Large intestine (tissue), 12 donors: ENCODE data around the gene APOL1. TPM values are rescaled to one million over a fixed set of nuclear protein-coding genes. Genes with fewer than 3 reads are reported as not detected.
"Not testable (repeated sequence)": the region's sequence is repeated elsewhere in the genome, so short reads cannot be mapped to it uniquely, and the experiment has no call there.

Source experiments
- DNase-seq, 2 donors: peaks; one replicate each; pipeline versions ENCODE4 v3.0.0 to v3.0.0-alpha.2; 2013
- H3K27ac ChIP-seq: one replicate; pipeline ENCODE4 v1.5.1; 2013; ENCODE audit warnings: low read length
- H3K27me3 ChIP-seq: 2 replicates; pipeline ENCODE4 v1.6.1; 2013; ENCODE audit warnings: low read length; ENCODE audit not compliant: control insufficient read depth, insufficient read depth
- H3K36me3 ChIP-seq: 2 replicates; pipeline ENCODE4 v1.6.1; 2013; ENCODE audit warnings: low read length; ENCODE audit not compliant: control insufficient read depth, insufficient read depth
- H3K4me1 ChIP-seq: one replicate; pipeline ENCODE4 v1.6.1; 2013; ENCODE audit warnings: low read length; ENCODE audit not compliant: control insufficient read depth, insufficient read depth
- H3K4me3 ChIP-seq: one replicate; pipeline ENCODE4 v1.5.1; 2013; ENCODE audit warnings: low read length
- H3K9me3 ChIP-seq: one replicate; pipeline ENCODE4 v1.6.1; 2013; ENCODE audit warnings: mild to moderate bottlenecking, low read depth, low read length, moderate library complexity; ENCODE audit not compliant: control insufficient read depth
- WGBS: methylation state at CpG from one replicate; pipeline ENCODE4 v1.1.5; 2013; ENCODE audit warnings: low lambda C conversion rate; ENCODE audit not compliant: insufficient coverage; 5-methylcytosine and 5-hydroxymethylcytosine counted together
- long read RNA-seq, 11 donors: transcript quantifications; one replicate each; lab custom pipeline, GENCODE V29; 2026
- polyA plus RNA-seq: library from polyadenylated mRNA; unstranded; fragments of 120-200 nt; gene quantifications from one replicate; pipeline ENCODE4 v1.2.1, GENCODE V29; 2013

APOL1 gene
- polyA plus RNA-seq, result 20.3 TPM
- long read RNA-seq, donor 1, partial matches to known transcripts, result 0 of 2 reads
- long read RNA-seq, donor 1, other reads (novel, unspliced or antisense), result 0 of 2 reads
- long read RNA-seq, donor 2, transcript APOL1-202 (6 exons, 2,918 nt), result major isoform, 5 of 10 reads
- long read RNA-seq, donor 2, partial matches to known transcripts, result 0 of 10 reads
- long read RNA-seq, donor 2, other reads (novel, unspliced or antisense), result 5 of 10 reads
- long read RNA-seq, donor 3, partial matches to known transcripts, result 0 of 2 reads
- long read RNA-seq, donor 3, other reads (novel, unspliced or antisense), result 0 of 2 reads
- long read RNA-seq, donor 4, result 0 reads
- long read RNA-seq, donor 5, partial matches to known transcripts, result 0 of 3 reads
- long read RNA-seq, donor 5, other reads (novel, unspliced or antisense), result 0 of 3 reads
- long read RNA-seq, donor 6, partial matches to known transcripts, result 0 of 1 reads
- long read RNA-seq, donor 6, other reads (novel, unspliced or antisense), result 0 of 1 reads
- long read RNA-seq, donor 7, partial matches to known transcripts, result 0 of 1 reads
- long read RNA-seq, donor 7, other reads (novel, unspliced or antisense), result 0 of 1 reads
- long read RNA-seq, donor 8, transcript APOL1-202 (6 exons, 2,918 nt), result major isoform, 5 of 5 reads
- long read RNA-seq, donor 8, partial matches to known transcripts, result 0 of 5 reads
- long read RNA-seq, donor 8, other reads (novel, unspliced or antisense), result 0 of 5 reads
- long read RNA-seq, donor 9, partial matches to known transcripts, result 9 of 9 reads
- long read RNA-seq, donor 9, other reads (novel, unspliced or antisense), result 0 of 9 reads
- long read RNA-seq, donor 10, partial matches to known transcripts, result 5 of 8 reads
- long read RNA-seq, donor 10, other reads (novel, unspliced or antisense), result 0 of 8 reads
- long read RNA-seq, donor 11, partial matches to known transcripts, result 0 of 1 reads
- long read RNA-seq, donor 11, other reads (novel, unspliced or antisense), result 0 of 1 reads

GRCh38 chr22:36252754-36253522, at the start of gene APOL1:
APOL1 (plus strand) TSS chr22:36253133; CDS start chr22:36254956, 1,823 bp downstream.
- Histone ChIP-seq H3K27ac (peak within 1 kb of the TSS; percentile 37), H3K27me3 (no peaks in the 10 kb centered on the region), H3K4me1 (peaks cover 20% of the 10 kb centered on the region), H3K9me3 (no peaks in the 10 kb centered on the region), H3K4me3 (peak within 1 kb of the TSS; percentile 27), H3K36me3 (no peaks in the 10 kb centered on the region)
- WGBS, result no CpG with 5 or more reads among the region's 10 CpGs
- peak; percentile 69 to 87 for DNase-seq

DNA sequence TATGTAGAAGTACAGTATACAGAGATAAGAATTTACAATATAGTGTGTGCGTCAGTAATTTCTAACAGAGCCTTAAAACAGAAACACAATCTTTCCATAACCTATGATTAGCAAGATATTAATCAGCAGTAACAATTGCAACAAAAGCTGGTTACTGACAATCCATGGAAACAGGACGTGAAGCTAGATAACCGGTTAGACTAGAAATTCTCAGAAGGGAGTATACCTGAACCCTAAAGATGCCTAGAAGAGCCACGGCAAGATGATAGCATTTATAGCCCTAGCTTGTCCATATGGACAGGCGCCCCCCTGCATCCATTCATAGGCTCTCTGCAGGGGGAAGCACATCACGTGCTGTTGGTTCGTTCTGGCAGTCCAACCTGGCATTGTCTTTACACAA, 49.5 kb upstream of the APOL1 start:
- H3K4me3 ChIP-seq, H3K27me3 ChIP-seq, H3K27ac ChIP-seq, H3K9me3 ChIP-seq, H3K36me3 ChIP-seq: not testable (repeated sequence)
- WGBS, result no CpG with 5 or more reads among the region's 7 CpGs
- H3K4me1 ChIP-seq, result peaks cover 25% of the 10 kb centered on the region
- peak; percentile 48 to 77 for DNase-seq

DNA sequence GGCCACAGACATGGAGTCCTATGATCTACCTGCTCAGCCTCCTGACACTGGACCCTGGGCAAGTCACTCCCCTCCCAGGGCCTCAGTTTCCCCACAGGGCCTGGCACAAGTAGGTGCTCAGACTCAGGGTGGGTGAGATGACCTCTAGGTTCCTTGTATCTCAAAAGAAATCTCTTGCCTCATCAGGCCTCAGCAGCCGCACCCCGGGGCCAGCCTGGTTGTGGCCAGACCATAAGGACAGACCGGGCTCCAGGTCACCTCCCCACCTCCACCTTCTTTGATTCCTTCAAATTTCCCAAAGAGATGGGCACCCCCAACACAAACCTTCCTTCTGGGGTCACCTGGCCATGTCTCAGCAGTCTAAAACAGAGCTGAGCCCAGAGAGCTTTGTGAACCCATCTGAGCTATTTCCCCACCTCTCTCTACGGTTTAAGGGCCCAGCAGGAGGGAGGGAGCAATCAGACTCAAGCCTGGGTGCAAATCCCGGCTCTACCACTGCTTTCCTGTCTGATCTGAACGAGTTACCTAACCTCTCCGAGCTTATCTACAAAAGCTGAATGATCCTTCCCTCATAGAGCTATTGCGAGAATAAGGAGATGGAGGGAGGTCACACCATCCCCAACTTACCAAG, 48.8 kb upstream of the APOL1 start:
- no CpG with 5 or more reads among the region's 8 CpGs for WGBS
- H3K4me1 ChIP-seq, result peaks cover 32% of the 10 kb centered on the region
- DNase-seq, result no peak
- H3K27ac ChIP-seq, result peak overlapping the region; percentile 63
- peaks cover 5% of the 10 kb centered on the region for H3K9me3 ChIP-seq
- peak overlapping the region; percentile 8 for H3K4me3 ChIP-seq
- no peaks in the 10 kb centered on the region for H3K27me3 ChIP-seq
- H3K36me3 ChIP-seq, result no peaks in the 10 kb centered on the region

- peak overlapping the region; percentile 63 for H3K27ac ChIP-seq
- H3K9me3 ChIP-seq, result peaks cover 5% of the 10 kb centered on the region
- WGBS, result no CpG with 5 or more reads among the region's 6 CpGs
- H3K27me3 ChIP-seq, result no peaks in the 10 kb centered on the region
- H3K4me1 ChIP-seq, result peaks cover 33% of the 10 kb centered on the region
- H3K36me3 ChIP-seq, result no peaks in the 10 kb centered on the region
- peak overlapping the region; percentile 8 for H3K4me3 ChIP-seq
- peak in 1 of 2 donors; percentile 64 for DNase-seq
Observed at GRCh38 chr22:36204632-36205015, 48.3 kb upstream of the APOL1 start.

DNA sequence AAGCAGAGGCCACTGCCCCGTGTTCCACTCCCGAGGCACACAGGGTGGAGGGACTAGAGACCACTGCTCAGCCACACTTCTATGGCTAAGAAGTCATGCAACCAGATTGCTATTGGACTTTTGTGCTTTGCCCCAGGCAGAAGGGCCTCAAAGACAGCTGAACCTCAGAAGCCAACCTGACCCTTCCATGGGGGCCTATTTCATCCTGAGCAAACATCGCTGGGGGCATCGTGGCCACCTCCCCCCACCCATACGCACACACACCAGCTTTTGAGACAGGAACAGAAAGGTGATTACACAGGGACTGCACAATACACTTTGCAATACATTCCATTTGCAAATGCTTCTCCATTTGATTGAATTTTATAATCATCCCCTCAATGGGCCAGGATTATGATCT, 47.4 kb upstream of the APOL1 start:
- not testable (repeated sequence) for H3K36me3 ChIP-seq, H3K9me3 ChIP-seq, H3K4me3 ChIP-seq, DNase-seq, H3K27ac ChIP-seq, H3K27me3 ChIP-seq
- H3K4me1 ChIP-seq, result peaks cover 33% of the 10 kb centered on the region
- WGBS, result no CpG with 5 or more reads among the region's 5 CpGs

GRCh38 chr22:36206255-36206654, 46.7 kb upstream of the APOL1 start:
- DNase-seq, result no peak
- no CpG with 5 or more reads among the region's 1 CpG for WGBS
- Histone ChIP-seq H3K4me1 (peaks cover 33% of the 10 kb centered on the region), H3K27me3 (no peaks in the 10 kb centered on the region), H3K36me3 (no peaks in the 10 kb centered on the region), H3K9me3 (peaks cover 8% of the 10 kb centered on the region), H3K4me3 (no peak overlapping the region), H3K27ac (no peak overlapping the region)

DNA sequence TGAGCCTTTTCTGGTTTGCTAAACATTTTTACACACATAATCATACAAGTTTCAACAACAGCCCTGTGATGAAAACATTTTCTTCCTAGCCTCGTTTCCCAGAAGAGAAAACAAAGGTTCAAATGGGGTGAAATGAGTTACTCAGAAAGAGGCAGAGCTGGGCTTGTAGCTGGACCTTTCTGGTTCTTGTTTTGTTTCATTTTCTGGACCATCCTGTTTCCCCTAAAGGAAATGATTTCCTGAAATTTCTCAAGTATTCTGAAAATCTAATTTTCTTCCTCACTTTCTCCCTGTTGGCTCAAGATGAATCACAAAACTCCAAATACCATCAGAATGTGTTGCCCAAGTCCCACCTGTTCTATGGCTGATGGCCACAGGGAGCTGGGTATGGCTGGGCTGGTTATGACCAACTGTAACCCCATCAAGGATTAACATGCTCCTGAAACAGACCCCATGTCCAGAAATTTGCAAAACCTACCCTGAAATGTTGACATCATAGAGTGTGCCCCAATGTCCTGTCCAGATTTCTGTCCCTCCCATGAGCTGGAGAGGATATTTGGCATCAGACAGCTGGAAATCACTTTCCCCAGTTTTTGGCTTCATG, 44.7 kb upstream of the APOL1 start:
- WGBS, result no CpG with 5 or more reads among the region's 1 CpG

DNA sequence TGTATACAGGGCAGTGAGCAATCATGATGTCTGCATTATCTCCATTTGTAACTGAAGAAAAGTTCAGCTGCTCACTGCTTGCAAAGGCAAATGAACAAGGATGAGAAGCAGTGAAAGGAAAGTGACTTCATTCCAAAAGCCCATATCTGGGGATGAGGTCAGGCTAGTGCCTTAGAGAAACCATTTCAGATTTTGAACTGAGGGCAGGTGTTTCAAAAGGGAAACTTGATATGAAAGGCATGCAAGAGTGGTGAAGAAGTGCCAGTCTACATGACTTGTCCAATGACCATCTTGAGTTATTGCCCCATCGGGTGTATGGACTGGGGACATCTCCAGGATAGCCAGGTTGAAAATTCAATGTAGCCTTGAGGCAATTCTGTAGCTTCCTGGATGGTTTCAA, 44.0 kb upstream of the APOL1 start:
- Histone ChIP-seq H3K27me3 (no peaks in the 10 kb centered on the region), H3K27ac (peak overlapping the region; percentile 65), H3K36me3 (no peaks in the 10 kb centered on the region), H3K4me3 (no peak overlapping the region), H3K4me1 (peaks cover 24% of the 10 kb centered on the region), H3K9me3 (peaks cover 8% of the 10 kb centered on the region)
- no peak for DNase-seq
- no CpG with 5 or more reads among the region's 1 CpG for WGBS

More for the DNA sequence above, 44.7 kb upstream of the APOL1 start:
- Histone ChIP-seq H3K27me3 (no peaks in the 10 kb centered on the region), H3K4me1 (peaks cover 29% of the 10 kb centered on the region), H3K36me3 (no peaks in the 10 kb centered on the region), H3K9me3 (peaks cover 8% of the 10 kb centered on the region), H3K4me3 (no peak overlapping the region), H3K27ac (peak overlapping the region; percentile 65)
- no peak for DNase-seq

DNA sequence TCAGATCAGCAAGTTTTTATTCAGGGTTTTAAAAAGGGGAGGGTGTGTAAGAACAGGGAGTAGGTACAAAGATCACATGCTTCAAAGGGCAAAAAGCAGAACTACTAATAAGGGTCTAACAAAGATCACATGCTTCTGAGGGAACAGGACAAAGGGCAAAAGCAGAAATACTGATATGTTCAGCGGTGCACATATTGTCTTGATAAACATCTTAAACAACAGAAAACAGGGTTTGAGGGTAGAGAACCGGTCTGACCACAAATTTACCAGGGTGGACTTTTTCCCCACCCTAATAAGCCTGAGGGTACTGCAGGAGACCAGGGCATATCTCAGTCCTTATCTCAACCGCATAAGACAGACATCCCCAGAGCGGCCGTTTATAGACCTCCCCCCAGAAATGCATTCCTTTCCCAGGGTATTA, 43.4 kb upstream of the APOL1 start:
- whole genome bisulfite sequencing, result 17% methylated on average over 1 of the region's 5 CpGs
- not testable (repeated sequence) for H3K27me3 ChIP-seq, H3K4me3 ChIP-seq, H3K9me3 ChIP-seq, H3K36me3 ChIP-seq
- peaks cover 18% of the 10 kb centered on the region for H3K4me1 ChIP-seq
- H3K27ac ChIP-seq, result peak overlapping the region; percentile 65
- DNase-seq, result peak in 1 of 2 donors; percentile 73
